Measurements from ENCODE around the gene PTPRM. TPM values are rescaled to one million over a fixed set of nuclear protein-coding genes. Genes with fewer than 3 reads are reported as not detected.

Gene PTPRM
- total RNA-seq, 1 experiment from 2014 or later: 6.2 TPM

DNA sequence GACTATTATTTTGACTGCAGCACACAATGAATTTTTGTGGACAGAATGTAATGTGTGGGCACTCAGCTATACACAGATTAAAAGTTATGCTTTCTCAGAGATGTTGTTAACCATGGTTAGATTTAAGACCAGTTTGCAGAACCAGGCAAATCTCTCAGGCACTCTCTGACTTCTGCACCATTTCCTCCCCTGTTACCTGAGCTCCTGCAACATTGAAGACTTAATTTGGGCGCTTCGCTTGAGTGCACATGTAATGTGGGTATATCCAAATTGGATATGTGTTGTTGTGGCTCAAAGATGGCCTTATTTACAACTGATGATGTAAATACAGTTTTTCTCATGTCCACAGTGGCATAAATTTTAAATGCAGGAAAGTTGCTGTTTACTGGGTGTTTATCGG lies 469.4 kb downstream of the PTPRM start:
- no peak overlapping the region for H3K4me2 ChIP-seq (ENCODE audit: insufficient read depth, insufficient read length, low read length)
- H3K14ac ChIP-seq (ENCODE audit: insufficient read depth, low read length): no peak overlapping the region
- no peak overlapping the region for H2BK120ac ChIP-seq (ENCODE audit: low read depth, low read length, poor library complexity, severe bottlenecking)
- DNase-seq: no peak
- Mint-ChIP-seq H3K4me3 (no peak overlapping the region), H3K36me3 (ENCODE audit: insufficient read depth in 1 of 3, low read depth in 3 of 3) (no peaks in the 10 kb centered on the region), H3K27me3 (ENCODE audit: low read depth) (no peaks in the 10 kb centered on the region), H3K27ac (no peak overlapping the region), H3K4me1 (no peaks in the 10 kb centered on the region), H3K9me3 (no peaks in the 10 kb centered on the region)
- H3T11ph ChIP-seq (ENCODE audit: low read length): no peak overlapping the region
- no peak overlapping the region for H3K56ac ChIP-seq (ENCODE audit: insufficient read length, low read depth, low read length)
- no peak overlapping the region for H4K8ac ChIP-seq (replicated peaks; ENCODE audit: insufficient read length, low read depth, low read length)
- H3K9ac ChIP-seq (ENCODE audit: extremely low read depth, insufficient read length, low read length): no peak overlapping the region
- no peaks in the 10 kb centered on the region for H4K20me1 ChIP-seq (ENCODE audit: control insufficient read depth, insufficient read depth, insufficient read length)
- no peak overlapping the region for H2BK15ac ChIP-seq (ENCODE audit: low read depth, low read length)
- no peaks in the 10 kb centered on the region for H3K9me3 ChIP-seq (ENCODE audit: control insufficient read depth, low read depth, low read length)
- no peak overlapping the region for H2BK5ac ChIP-seq (ENCODE audit: insufficient read length, low read length)
- H2BK20ac ChIP-seq (ENCODE audit: low read depth, low read length, poor library complexity, severe bottlenecking): no peak overlapping the region
- H2AK5ac ChIP-seq (ENCODE audit: insufficient read length, low read length): no peak overlapping the region
- TF ChIP-seq, protein P1, sequence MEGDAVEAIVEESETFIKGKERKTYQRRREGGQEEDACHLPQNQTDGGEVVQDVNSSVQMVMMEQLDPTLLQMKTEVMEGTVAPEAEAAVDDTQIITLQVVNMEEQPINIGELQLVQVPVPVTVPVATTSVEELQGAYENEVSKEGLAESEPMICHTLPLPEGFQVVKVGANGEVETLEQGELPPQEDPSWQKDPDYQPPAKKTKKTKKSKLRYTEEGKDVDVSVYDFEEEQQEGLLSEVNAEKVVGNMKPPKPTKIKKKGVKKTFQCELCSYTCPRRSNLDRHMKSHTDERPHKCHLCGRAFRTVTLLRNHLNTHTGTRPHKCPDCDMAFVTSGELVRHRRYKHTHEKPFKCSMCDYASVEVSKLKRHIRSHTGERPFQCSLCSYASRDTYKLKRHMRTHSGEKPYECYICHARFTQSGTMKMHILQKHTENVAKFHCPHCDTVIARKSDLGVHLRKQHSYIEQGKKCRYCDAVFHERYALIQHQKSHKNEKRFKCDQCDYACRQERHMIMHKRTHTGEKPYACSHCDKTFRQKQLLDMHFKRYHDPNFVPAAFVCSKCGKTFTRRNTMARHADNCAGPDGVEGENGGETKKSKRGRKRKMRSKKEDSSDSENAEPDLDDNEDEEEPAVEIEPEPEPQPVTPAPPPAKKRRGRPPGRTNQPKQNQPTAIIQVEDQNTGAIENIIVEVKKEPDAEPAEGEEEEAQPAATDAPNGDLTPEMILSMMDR (conservative IDR thresholded peaks at IDR 0.05): no peak
- WGBS (ENCODE audit: extremely low coverage, insufficient read length, low lambda C conversion rate): no CpG with 5 or more reads among the region's 3 CpGs
- no peak overlapping the region for H3K18ac ChIP-seq (ENCODE audit: insufficient read length, low read depth, low read length)
- no peak overlapping the region for H3K27ac ChIP-seq (ENCODE audit: insufficient read length, low read depth, low read length)
- H2AFZ ChIP-seq (ENCODE audit: low read length): no peak overlapping the region
- no peaks in the 10 kb centered on the region for H3K79me1 ChIP-seq (ENCODE audit: insufficient read depth, low read depth, low read length, poor library complexity, severe bottlenecking)
- H3K4me1 ChIP-seq (ENCODE audit: insufficient read depth, low read length): no peaks in the 10 kb centered on the region
- H2BK12ac ChIP-seq (ENCODE audit: insufficient read length, low read depth, low read length): no peak overlapping the region
- no peak overlapping the region for H4K5ac ChIP-seq (ENCODE audit: insufficient read length, low read depth, low read length)
- no peaks in the 10 kb centered on the region for H3K27me3 ChIP-seq (ENCODE audit: insufficient read depth, low read length)
- no peaks in the 10 kb centered on the region for H3K79me2 ChIP-seq (ENCODE audit: insufficient read depth, low read length)
- H3K23me2 ChIP-seq (ENCODE audit: insufficient read length, low read depth, low read length, poor library complexity, severe bottlenecking): no peaks in the 10 kb centered on the region
- H4K91ac ChIP-seq (ENCODE audit: insufficient read length, low read depth, low read length): no peak overlapping the region
- no peak overlapping the region for H3K23ac ChIP-seq (ENCODE audit: insufficient read length, low read depth, low read length)
- no peak overlapping the region for H3K4ac ChIP-seq (ENCODE audit: low read depth, low read length)
